Left lobe of liver (tissue), 2 donors: ENCODE results near the gene SOCS7. TPM values are rescaled to one million over a fixed set of nuclear protein-coding genes. Genes with fewer than 3 reads are reported as not detected.

Source experiments
- ATAC-seq: fragments of 200-7000 bp; cut with Tn5 transposase; one replicate; pipeline ENCODE4 v1.9.1; 2020; ENCODE audit warnings: mild to moderate bottlenecking, moderate library complexity
- DNase-seq: peaks from one replicate; pipeline ENCODE4 v3.0.0-alpha.2; 2020; ENCODE audit warnings: low spot score
- total RNA-seq: library from RNA; stranded (reverse); gene quantifications from one replicate; pipeline ENCODE4 v1.2.1, GENCODE V29; 2021
- donor health status: DM: no; HTN: no; CAD: no; lungs with moderate emphysema.
- donor health status: DM: no; HTN: yes; CAD: no.

The SOCS7 gene
- total RNA-seq, 1 donor from 2014 or later, result 6.4 TPM

DNA sequence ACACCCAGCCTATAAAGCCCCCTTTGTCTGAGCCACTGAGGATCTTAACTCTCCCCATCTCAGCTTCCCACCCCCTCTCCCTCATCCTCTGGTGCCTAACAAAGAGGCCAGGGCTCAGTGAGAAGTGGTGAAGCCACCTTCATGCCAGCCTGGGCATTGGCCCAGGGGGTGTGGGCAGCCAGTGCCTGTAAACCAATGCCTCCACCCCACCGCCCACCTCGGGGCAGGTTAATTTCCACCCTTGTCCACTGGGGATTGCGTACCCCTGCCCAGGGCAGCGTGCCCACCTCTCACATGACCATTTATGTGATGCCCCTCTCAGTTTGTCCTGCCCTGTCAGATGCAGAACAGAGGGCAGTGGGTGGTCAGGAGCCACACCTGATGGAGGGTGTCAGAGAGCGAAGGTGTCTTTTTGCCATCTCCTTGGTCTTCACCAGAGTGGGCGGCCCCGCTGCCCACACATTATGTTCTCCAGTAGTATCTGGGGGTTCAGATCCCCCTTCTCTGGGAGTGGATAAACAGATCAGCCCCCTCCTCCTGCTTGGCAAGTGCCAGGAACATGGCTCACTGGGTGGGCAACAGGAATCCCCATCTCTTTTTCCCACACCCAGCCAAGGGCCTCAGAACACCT, 66.5 kb downstream of the SOCS7 start:
- ATAC-seq (no peak), DNase-seq (no peak)

DNA sequence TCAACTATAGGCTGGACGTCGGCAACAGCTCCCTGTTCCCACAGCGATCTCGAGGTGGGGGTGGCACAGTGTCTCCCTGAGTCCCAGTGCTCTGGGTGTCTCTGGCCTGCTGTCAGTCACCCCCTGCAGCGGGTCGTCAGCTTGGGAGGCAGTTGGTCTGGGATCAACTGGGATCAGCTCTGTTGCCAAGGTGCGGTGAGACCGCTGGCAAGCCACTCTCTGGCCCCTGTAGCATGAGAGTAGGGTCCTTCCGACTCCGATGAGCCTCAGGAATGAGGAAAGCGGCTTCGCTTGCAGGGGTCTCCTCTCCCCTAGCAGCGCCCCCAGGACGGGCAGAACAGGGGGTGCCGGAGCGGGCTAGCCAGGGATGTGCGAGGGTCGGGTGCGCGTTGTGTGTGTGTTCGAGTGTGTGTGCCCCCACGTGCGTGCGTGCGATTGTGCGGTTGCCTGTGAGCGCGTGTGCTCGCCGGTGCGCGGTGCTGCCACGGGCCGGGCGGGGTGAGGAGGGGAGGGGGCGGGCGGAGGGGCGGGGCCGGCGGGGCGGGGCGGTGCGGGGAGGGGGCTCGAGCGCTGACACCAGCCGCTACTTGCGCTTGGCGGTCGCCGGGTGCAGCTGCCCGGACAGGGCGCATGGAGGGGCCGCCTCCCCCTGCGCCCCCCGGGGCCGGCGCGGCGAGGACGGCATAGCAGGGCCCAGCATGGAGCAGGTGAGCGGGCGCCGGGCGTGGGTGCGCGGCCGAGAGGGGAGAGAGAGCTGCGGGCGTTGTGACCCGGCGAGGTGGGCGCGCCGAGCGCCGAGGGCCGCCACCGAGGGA, 67.3 kb downstream of the SOCS7 start:
- DNase-seq (no peak), ATAC-seq (no peak)

- DNase-seq, result no peak
- ATAC-seq, result no peak
Measured at GRCh38 chr17:38419508-38419981, 67.9 kb downstream of the SOCS7 start.

DNA sequence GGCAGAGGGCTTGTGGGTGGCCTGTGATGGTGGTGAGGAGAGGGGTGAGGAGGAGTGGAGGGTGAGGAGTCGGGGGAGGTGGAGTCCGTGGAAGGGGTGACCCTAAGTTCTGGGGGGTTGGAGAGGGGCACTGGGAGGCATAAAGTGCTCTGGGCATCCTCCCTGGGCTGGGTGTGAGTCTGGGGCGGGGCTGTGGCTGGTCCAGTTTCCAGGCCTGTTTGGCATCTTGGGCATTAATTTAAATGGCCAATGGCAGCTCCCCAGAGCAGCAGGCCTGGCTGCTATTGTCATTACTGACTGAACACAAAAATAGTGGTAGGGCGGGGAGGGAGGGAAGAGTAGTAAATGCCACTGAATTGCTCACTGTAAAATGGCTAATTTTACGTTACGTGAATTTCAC, 68.9 kb downstream of the SOCS7 start:
- DNase-seq (no peak), ATAC-seq (no peak)

DNA sequence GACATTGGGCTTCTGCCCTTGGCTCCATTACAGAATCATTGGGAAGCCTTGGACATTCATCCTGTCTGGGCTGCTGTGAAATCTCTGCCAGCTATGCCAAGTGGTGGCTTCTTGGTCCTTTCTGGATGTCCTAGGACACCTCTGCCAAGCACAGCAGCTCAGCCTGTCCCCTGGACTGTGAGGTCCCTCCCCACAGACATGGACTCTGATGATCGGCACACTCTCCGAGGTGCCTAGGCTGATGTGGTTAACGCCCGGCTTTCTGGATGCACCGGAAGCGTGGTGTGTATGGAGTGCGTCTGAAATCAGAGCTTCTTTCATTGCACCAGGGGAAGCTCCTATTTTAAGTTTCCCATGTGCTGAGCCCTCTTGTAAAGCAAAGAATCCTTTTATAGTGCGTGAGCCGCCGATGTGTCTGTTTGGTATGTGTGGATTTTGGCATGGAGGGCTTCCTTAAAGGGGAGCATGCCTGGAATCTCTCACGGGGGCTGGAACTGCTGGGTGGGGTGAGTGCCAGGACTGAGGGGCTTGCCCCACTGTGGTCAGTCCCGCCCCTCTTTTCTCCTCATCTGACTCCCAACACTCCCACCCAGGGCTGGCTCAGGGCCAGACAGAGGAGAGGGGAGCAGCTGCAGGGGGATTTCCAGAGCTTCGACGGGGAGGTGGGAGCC, 69.7 kb downstream of the SOCS7 start:
- DNase-seq, result no peak
- ATAC-seq, result no peak

- ATAC-seq (no peak), DNase-seq (no peak)
Measured at GRCh38 chr17:38421871-38422827, 70.5 kb downstream of the SOCS7 start.

DNA sequence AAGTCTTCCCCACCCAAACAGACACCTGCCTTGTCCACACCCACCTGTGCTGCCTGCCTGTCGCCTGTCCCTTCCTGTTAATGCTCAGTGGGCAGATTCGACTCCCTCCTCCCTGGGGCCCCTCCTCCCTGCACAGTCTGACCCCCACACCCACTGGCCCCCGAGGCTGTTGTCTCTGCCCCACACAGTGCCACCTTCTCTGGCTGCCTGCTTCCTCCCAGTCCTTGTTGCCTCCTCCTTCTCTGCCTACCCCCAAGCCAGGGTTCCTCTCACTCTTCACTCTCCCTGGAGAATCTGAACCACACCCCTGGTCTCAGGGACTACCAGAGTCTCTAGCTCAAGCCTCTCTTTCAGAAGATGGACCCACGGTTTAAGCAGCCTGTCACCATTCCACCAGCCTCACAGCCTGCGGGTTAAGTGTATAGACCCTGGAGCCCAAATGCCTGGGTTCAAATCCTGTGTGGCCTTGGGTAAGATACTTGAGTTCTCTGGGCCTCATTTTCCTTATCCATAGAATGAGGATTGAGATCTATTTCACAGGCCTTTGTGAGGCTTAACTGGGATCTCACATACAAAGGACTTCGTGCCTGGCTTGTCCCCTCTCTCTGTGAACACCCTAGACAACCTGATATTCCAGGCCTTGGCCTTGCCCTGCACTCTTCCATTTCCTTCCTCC, 72.8 kb downstream of the SOCS7 start:
- ATAC-seq (no peak), DNase-seq (no peak)

DNA sequence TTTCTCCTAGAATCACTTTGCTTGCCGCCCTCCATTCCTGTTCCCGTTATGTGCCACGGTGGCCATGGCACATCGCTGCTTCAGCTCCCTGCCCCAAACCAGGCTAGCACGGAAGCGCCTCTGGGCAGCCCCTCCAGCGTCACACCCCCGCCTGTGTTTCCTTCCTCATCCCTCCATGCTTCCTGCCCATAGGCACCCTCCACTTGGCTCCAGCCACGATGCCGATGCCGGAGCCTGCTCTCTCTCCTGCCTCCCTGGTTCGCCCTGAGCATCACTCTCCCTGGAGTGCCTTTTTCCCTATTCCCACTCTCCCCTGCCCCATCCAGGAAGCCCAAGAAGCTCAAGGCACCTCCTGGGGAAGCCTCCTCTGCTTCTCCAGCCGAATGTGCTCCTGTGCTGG, 73.4 kb downstream of the SOCS7 start:
- no peak for ATAC-seq
- no peak for DNase-seq

DNA sequence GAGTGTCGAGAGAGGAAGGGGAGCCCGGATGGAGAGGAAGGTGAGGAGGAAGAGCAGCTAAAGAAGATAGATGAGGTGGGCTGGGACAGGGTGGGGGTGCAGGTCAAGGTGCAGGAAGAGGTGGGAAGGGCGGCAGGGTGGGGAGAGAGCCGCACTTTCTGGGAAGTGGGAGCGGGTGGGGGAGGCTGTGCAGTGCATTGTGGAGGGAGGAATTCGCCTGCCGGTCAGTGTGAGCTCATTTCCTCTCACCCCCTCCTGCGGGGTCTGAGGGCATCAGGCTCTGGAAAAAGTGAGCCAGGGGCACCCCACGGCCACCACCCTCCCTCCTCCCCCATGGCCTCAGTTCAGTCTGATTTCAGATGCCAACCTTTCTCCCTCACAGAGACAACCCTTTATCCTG, 74.1 kb downstream of the SOCS7 start:
- no peak for ATAC-seq
- no peak for DNase-seq

- DNase-seq, result no peak
Measured at GRCh38 chr17:38426441-38426840, 74.8 kb downstream of the SOCS7 start.

GRCh38 chr17:38427160-38427949, 75.7 kb downstream of the SOCS7 start:
- DNase-seq (no peak), ATAC-seq (no peak)

More at GRCh38 chr17:38426441-38426840, 74.8 kb downstream of the SOCS7 start:
- ATAC-seq, result no peak

DNA sequence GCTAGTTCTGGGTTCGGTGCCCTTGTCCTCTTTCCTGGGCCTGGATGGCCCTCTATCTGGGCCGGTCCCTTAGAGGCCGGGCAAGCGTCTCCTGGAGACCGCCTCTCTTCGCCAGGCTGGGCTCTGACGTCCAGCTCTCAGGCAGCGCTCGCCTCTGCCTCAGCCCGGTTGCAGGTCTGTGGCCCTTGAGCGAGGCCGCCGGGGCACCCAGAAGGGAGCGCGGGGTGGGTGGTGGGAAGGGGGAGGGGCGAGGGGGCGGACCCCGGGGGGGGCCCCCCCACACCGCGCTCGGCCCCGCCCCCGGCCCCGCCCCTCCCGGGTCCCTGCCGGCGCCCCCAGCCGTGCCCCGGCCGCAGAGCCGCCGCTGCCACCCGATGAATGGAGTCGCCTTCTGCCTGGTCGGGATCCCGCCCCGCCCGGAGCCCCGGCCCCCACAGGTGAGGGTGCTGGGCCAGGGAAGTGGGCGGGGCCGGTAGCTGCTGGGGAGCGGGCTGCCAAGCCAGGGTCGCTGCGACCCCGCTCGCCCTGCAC, 76.5 kb downstream of the SOCS7 start, which contains the start of gene ARHGAP23:
TSS of gene ARHGAP23 (plus strand) at position 353 of the 531 bp plus-strand sequence. CDS start at position 375, 22 bp downstream.
- DNase-seq, result peak; percentile 64
- peak; percentile 76 for ATAC-seq

- ATAC-seq, result peak; percentile 40
- no peak for DNase-seq
Measured at GRCh38 chr17:38428643-38429371, 77.2 kb downstream of the SOCS7 start.

DNA sequence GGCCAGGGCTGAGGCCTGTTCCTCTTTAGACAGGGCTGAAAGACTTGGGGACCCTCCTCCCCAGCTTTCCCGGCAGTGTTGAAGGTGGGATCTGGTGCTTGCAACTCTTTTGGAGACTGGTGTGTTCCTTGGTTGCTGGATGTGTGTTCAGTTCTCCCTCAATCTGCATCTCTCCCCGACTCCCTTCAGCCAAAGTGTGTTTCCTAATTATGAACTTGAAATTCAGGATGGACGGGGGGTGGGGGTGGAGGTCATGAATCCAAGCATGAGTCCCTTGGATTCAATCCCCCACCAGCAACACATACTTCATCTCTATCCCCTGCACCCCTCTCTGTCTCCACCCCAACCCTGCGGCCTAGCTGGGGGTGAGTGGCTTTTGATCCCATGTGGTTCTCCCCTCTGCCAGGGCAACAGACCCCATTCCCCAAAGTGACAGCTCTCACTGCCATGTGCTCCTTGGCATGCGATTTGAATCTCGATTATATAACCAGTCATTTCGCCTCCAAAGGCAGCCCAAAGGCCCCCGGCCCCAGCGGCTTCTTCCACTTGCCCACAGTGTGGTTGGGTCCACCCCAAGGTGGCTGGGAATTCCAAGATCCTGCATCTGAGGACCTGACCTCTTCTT, 77.9 kb downstream of the SOCS7 start:
- DNase-seq, result no peak
- ATAC-seq, result no peak

DNA sequence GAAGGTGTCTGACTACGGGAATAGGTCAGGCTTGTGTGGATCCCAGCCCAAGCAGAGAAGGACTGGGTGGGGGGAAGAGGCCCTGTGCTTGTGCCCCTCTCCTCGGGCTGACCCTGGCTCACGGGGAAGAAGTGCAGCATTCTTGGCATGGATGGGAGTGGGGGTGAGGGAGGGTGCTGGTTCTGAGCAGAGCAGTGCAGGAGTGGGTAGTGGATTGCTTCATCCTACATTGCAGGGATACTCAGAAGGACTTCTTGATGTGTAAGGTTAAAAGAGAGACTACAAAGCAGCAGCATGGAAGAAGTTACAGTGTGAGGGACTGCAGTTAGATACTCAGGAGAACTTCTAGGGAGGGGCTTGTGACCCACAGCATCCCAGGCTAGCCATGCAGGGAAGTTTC, 78.7 kb downstream of the SOCS7 start:
- DNase-seq (no peak), ATAC-seq (no peak)

DNA sequence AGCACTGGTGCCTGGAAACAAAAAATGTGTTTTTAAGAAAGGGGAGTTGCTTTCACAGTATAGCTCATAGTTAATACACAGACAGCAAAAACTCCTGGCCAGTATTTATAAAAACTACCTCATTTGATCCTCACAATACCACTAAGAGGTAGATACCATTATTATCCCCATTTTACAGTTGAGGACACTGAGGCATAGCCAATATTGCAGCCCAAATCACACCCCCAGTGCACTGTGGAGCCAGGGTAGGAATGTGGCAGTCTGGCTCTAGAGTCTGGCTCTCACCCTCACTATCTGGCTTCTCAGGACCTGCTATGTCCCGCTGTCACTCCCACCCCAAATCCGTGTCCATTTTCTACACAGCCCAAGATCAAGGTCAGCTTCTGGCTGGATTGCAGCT, 79.2 kb downstream of the SOCS7 start:
- ATAC-seq, result no peak

GRCh38 chr17:38431346-38432145, 79.9 kb downstream of the SOCS7 start:
- DNase-seq (no peak), ATAC-seq (no peak)

More for the DNA sequence above, 79.2 kb downstream of the SOCS7 start:
- DNase-seq, result no peak
